ENCODE data around the gene PHYH. TPM values are rescaled to one million over a fixed set of nuclear protein-coding genes. Genes with fewer than 3 reads are reported as not detected.
"Not testable (repeated sequence)": the region's sequence is repeated elsewhere in the genome, so short reads cannot be mapped to it uniquely, and the experiment has no call there.

The PHYH gene
- total and polyA plus RNA-seq, 2 of the 4 experiments (the other 2 are of a cell fraction) = 10.9 to 13.4 TPM

- H4K8ac ChIP-seq (ENCODE audit: low read depth in 2 of 2, low read length in 2 of 2) = no peak overlapping the region
- no peak overlapping the region for H2AK9ac ChIP-seq (replicated peaks; ENCODE audit: low read depth, low read length, poor library complexity)
- no TSS peak for BruUV-seq (replicated peaks)
- no peaks in the 10 kb centered on the region for H3K9me3 ChIP-seq (ENCODE audit: control insufficient read depth, insufficient read depth, low read length)
- DNase-seq (peak; percentile 41), ATAC-seq (ENCODE audit: low read depth) (peak; percentile 42; the same call in 1 of the 2 replicates)
- no peak overlapping the region for H3K4me3 ChIP-seq (ENCODE audit: insufficient read depth, low read depth, low read length)
- H4K91ac ChIP-seq (ENCODE audit: insufficient read depth, low read depth, low read length) = no peak overlapping the region
- no peaks in the 10 kb centered on the region for H4K20me1 ChIP-seq (ENCODE audit: insufficient read depth, low read length)
- no peak overlapping the region for H3K18ac ChIP-seq (ENCODE audit: low read depth, low read length)
- no peaks in the 10 kb centered on the region for H3K79me1 ChIP-seq (ENCODE audit: low read depth in 1 of 2, low read length in 2 of 2)
- H3K14ac ChIP-seq (replicated peaks; ENCODE audit: low read depth, low read length) = no peak overlapping the region
- no peaks in the 10 kb centered on the region; the same call in 1 of the 2 replicates for H3K9me1 ChIP-seq (ENCODE audit: insufficient read depth, low read length)
- no peak overlapping the region for H4K5ac ChIP-seq (ENCODE audit: low read depth, low read length)
- intact Hi-C loops (cut with micrococcal nuclease) (loop anchor here (1.0 to 2.0 kb wide), 2 partner anchors 70 to 116 kb away; partner anchors contain the start of gene MCM10), dilution Hi-C loops (cut with HindIII; ENCODE audit: low sequenced_read_pairs, unreplicated experiment) (no loop called here), in situ Hi-C loops (cut with MboI; ENCODE audit: low sequenced_read_pairs) (no loop called here)
- H2AK5ac ChIP-seq (ENCODE audit: low read depth, low read length) = no peak overlapping the region
- no peaks in the 10 kb centered on the region for H3K27me3 ChIP-seq (ENCODE audit: control insufficient read depth, insufficient read depth, low read length)
- H3K4me2 ChIP-seq (ENCODE audit: low read depth, low read length) = no peak overlapping the region
- H3K56ac ChIP-seq (ENCODE audit: extremely low read depth, insufficient read depth, low read length) = no peak overlapping the region
- no peak overlapping the region for H2BK15ac ChIP-seq (ENCODE audit: low read depth, low read length)
- no peak overlapping the region for H3K9ac ChIP-seq (ENCODE audit: low read depth, low read length)
- CTCF ChIA-PET = no interaction called here
- no peak overlapping the region for H3K27ac ChIP-seq (ENCODE audit: insufficient read depth, low read length)
- no peak overlapping the region for H2BK5ac ChIP-seq (ENCODE audit: low read depth, low read length, poor library complexity, severe bottlenecking)
- no CpG with 5 or more reads among the region's 4 CpGs for WGBS, 2 experiments (ENCODE audit: extremely low coverage in 2 of 2, insufficient read length in 1 of 2)
- TF ChIP-seq CTCF (conservative IDR thresholded peaks at IDR 0.05; ENCODE audit: low read depth, low read length) = peak; percentile 39
- no peak for TF ChIP-seq FOS (IDR thresholded peaks at IDR 0.05; ENCODE audit: low read depth, low read length)
- peak; percentile 33; the same call in 1 of the 2 replicates for TF ChIP-seq RAD21 (IDR thresholded peaks at IDR 0.05; ENCODE audit: low read length)
- TF ChIP-seq SMC3 (IDR thresholded peaks at IDR 0.05; ENCODE audit: low read depth, low read length) = peak; percentile 20; the same call in 1 of the 2 replicates
- POLR2A ChIA-PET (ENCODE audit: unreplicated experiment) = no interaction called here
- H3K36me3 ChIP-seq (ENCODE audit: control insufficient read depth, insufficient read depth, low read length) = peaks cover 4% of the 10 kb centered on the region
- no peak overlapping the region for H3K4ac ChIP-seq (ENCODE audit: low read depth, low read length)
- peaks cover 3% of the 10 kb centered on the region; the same call in 1 of the 2 replicates for H3K4me1 ChIP-seq (ENCODE audit: control insufficient read depth, insufficient read depth, low read length)
- no peak overlapping the region for H2BK120ac ChIP-seq (ENCODE audit: low read depth, low read length)
- no peak overlapping the region for H3K23ac ChIP-seq (ENCODE audit: low read depth, low read length)
- no peak overlapping the region for H2BK20ac ChIP-seq (ENCODE audit: low read depth, low read length)
- no peak overlapping the region for H2AFZ ChIP-seq (replicated peaks; ENCODE audit: low read length, poor library complexity)
Measured at GRCh38 chr10:13276749-13277365, 23.0 kb downstream of the PHYH start.

- 80% methylated on average over 1 of the region's 11 CpGs; no CpG with 5 or more reads in 1 of the 2 experiments for WGBS, 2 experiments (ENCODE audit: extremely low coverage in 2 of 2, insufficient read length in 1 of 2)
- intact Hi-C loops (cut with micrococcal nuclease) = loop anchor here (2.0 kb wide), 1 partner anchor 69 kb away; no protein-coding TSS in a partner anchor
- H4K5ac ChIP-seq (ENCODE audit: low read depth, low read length) = not testable (repeated sequence)
Measured at GRCh38 chr10:13276146-13276545, 23.7 kb downstream of the PHYH start.

More at GRCh38 chr10:13276146-13276545, 23.7 kb downstream of the PHYH start:
- H4K91ac ChIP-seq (ENCODE audit: insufficient read depth, low read depth, low read length); H2AK9ac ChIP-seq (replicated peaks; ENCODE audit: low read depth, low read length, poor library complexity); BruUV-seq (replicated peaks); H3K27me3 ChIP-seq (ENCODE audit: control insufficient read depth, insufficient read depth, low read length); in situ Hi-C loops (cut with MboI; ENCODE audit: low sequenced_read_pairs); dilution Hi-C loops (cut with HindIII; ENCODE audit: low sequenced_read_pairs, unreplicated experiment); H3K23ac ChIP-seq (ENCODE audit: low read depth, low read length); H2BK20ac ChIP-seq (ENCODE audit: low read depth, low read length); H3K79me1 ChIP-seq (ENCODE audit: low read depth in 1 of 2, low read length in 2 of 2); H4K8ac ChIP-seq (ENCODE audit: low read depth in 2 of 2, low read length in 2 of 2); H3K9me3 ChIP-seq (ENCODE audit: control insufficient read depth, insufficient read depth, low read length); H3K18ac ChIP-seq (ENCODE audit: low read depth, low read length); H4K20me1 ChIP-seq (ENCODE audit: insufficient read depth, low read length); DNase-seq; H3K4me2 ChIP-seq (ENCODE audit: low read depth, low read length); H2BK15ac ChIP-seq (ENCODE audit: low read depth, low read length); H3K36me3 ChIP-seq (ENCODE audit: control insufficient read depth, insufficient read depth, low read length); H2BK5ac ChIP-seq (ENCODE audit: low read depth, low read length, poor library complexity, severe bottlenecking); H2AFZ ChIP-seq (replicated peaks; ENCODE audit: low read length, poor library complexity); H2AK5ac ChIP-seq (ENCODE audit: low read depth, low read length); H3K14ac ChIP-seq (replicated peaks; ENCODE audit: low read depth, low read length); H3K4ac ChIP-seq (ENCODE audit: low read depth, low read length); H2BK120ac ChIP-seq (ENCODE audit: low read depth, low read length); H3K9me1 ChIP-seq (ENCODE audit: insufficient read depth, low read length); POLR2A ChIA-PET (ENCODE audit: unreplicated experiment); H3K27ac ChIP-seq (ENCODE audit: insufficient read depth, low read length); ATAC-seq (ENCODE audit: low read depth); CTCF ChIA-PET; H3K56ac ChIP-seq (ENCODE audit: extremely low read depth, insufficient read depth, low read length); H3K4me1 ChIP-seq (ENCODE audit: control insufficient read depth, insufficient read depth, low read length); H3K9ac ChIP-seq (ENCODE audit: low read depth, low read length); H3K4me3 ChIP-seq (ENCODE audit: insufficient read depth, low read depth, low read length): not testable (repeated sequence)
